ENCODE results near the gene SPI1.
A peak's percentile ranks its signal among the peaks of the same experiment; 100 is the strongest.

Gene SPI1

DNA sequence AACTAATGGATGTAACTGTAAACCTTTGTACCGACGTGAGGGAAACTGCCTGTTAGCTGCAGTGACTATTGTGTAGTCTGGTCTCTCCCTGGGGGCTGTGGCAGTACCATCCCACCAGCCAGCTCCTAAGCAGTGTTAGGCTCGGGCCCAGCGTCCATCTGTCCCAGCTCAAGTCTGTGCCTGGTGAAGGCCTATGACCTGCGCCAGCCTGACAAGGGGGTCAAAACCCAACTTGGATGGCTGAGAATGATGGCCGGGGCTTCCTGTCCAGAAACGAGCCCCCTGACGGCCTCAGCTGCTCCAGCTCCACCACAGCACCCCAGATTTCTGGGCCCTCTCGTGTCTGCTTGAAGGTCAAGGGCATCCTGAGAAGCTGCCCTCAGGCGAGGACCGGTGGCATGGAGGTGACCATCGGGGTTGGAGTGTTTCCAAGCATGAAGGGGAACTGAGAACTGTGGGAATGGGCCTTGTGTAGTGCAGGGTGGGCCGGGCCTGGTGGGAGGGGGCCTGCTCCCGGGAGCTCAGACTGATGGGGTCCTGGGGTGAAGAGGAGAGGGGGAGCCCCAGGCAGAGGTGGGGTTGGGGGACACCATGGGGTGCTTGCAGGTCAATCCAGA, 14.3 kb upstream of the SPI1 start:
- TF ChIP-seq, protein P1, sequence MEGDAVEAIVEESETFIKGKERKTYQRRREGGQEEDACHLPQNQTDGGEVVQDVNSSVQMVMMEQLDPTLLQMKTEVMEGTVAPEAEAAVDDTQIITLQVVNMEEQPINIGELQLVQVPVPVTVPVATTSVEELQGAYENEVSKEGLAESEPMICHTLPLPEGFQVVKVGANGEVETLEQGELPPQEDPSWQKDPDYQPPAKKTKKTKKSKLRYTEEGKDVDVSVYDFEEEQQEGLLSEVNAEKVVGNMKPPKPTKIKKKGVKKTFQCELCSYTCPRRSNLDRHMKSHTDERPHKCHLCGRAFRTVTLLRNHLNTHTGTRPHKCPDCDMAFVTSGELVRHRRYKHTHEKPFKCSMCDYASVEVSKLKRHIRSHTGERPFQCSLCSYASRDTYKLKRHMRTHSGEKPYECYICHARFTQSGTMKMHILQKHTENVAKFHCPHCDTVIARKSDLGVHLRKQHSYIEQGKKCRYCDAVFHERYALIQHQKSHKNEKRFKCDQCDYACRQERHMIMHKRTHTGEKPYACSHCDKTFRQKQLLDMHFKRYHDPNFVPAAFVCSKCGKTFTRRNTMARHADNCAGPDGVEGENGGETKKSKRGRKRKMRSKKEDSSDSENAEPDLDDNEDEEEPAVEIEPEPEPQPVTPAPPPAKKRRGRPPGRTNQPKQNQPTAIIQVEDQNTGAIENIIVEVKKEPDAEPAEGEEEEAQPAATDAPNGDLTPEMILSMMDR (IDR thresholded peaks at IDR 0.05; ENCODE audit: extremely low read depth, insufficient read depth, missing control alignments): no peak
- in situ Hi-C loops (cut with MboI; ENCODE audit: low pct_unique_long_range_greater_than_20kb, low sequenced_read_pairs, unreplicated experiment): no loop called here
- peak; percentile 24 for DNase-seq (ENCODE audit: low spot score)

DNA sequence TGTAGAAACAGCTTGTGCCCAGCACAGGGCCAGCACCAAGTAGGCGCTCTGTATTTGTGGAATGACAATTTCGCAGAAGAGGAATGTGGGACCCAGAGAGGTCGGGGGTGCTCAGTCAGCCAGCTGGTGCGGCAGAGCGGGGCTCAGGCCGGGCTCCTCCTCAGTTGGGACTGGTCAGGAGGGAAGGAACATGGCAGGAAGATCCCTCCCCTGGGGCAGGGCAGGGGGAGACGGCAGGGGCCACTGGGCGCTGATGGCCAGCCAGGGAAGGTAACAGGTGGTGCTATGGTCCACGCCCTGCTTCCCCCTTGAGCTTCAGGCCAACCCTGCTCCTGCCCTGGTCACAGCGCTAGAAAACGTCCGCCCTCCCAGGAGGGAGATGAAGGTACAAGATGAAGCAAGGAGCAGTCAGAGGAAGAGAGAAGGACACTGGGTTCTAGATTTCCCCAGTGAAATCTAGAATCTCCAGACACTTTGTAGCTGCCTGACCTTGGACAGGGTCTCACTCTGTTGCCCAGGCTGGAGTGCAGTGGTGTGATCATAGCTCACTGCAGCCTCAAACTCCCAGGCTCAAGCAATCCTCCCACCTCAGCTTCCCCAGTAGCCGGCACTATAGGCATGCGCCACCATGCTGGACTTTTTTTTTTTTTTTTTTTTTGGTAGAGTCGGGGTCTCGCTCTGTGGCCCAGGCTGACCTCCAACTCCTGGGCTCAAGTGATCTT, 13.5 kb upstream of the SPI1 start:
- TF ChIP-seq, protein P1 (IDR thresholded peaks at IDR 0.05; ENCODE audit: extremely low read depth, insufficient read depth, missing control alignments): no peak
- DNase-seq (ENCODE audit: low spot score): no peak
- in situ Hi-C loops (cut with MboI; ENCODE audit: low pct_unique_long_range_greater_than_20kb, low sequenced_read_pairs, unreplicated experiment): no loop called here

DNA sequence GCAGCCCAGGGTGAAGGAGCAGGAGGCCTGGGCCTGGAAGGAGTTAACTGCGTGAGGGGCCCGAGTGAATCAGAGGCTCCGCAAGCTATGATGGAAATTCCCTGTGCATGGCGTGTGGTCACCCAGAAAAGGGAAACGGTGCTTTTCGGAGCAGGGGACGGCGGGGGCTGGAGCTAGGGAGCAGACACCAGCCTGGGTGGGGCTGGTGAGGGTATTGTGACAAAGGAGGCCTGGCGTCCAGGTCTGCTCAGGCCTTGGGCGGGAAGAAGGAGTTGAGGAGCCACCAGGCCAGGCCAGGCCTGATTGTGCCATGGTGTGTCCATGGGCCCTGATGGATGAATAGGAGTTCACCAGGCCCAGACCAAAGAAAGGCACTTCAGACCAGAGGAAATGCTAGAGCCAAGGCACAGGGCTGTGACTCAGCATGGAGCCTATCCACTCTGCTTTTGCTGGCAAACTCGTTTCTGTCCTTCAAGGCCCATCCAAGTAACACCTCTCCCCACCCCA, 12.8 kb upstream of the SPI1 start:
- DNase-seq (ENCODE audit: low spot score): no peak
- TF ChIP-seq, protein P1 (IDR thresholded peaks at IDR 0.05; ENCODE audit: extremely low read depth, insufficient read depth, missing control alignments): no peak
- in situ Hi-C loops (cut with MboI; ENCODE audit: low pct_unique_long_range_greater_than_20kb, low sequenced_read_pairs, unreplicated experiment): no loop called here

DNA sequence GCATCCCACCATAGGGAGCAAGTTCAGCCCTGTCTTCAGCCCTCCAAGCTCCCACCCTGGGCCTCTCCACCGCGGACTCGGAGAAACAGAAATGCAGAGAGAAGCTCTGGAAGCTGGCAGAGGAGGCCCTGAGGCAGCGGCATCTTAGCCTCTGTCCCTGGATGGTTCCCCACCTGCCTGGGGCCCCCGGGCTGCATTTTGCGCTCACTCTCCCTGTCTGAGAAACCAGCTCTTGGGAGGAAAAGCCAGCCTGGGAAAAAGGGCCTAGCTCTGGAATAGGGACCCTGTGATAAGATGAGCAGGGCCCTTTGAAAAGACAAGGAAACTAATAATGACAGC, 12.0 kb upstream of the SPI1 start:
- in situ Hi-C loops (cut with MboI; ENCODE audit: low pct_unique_long_range_greater_than_20kb, low sequenced_read_pairs, unreplicated experiment): no loop called here
- TF ChIP-seq, protein P1 (IDR thresholded peaks at IDR 0.05; ENCODE audit: extremely low read depth, insufficient read depth, missing control alignments): no peak
- no peak for DNase-seq (ENCODE audit: low spot score)

DNA sequence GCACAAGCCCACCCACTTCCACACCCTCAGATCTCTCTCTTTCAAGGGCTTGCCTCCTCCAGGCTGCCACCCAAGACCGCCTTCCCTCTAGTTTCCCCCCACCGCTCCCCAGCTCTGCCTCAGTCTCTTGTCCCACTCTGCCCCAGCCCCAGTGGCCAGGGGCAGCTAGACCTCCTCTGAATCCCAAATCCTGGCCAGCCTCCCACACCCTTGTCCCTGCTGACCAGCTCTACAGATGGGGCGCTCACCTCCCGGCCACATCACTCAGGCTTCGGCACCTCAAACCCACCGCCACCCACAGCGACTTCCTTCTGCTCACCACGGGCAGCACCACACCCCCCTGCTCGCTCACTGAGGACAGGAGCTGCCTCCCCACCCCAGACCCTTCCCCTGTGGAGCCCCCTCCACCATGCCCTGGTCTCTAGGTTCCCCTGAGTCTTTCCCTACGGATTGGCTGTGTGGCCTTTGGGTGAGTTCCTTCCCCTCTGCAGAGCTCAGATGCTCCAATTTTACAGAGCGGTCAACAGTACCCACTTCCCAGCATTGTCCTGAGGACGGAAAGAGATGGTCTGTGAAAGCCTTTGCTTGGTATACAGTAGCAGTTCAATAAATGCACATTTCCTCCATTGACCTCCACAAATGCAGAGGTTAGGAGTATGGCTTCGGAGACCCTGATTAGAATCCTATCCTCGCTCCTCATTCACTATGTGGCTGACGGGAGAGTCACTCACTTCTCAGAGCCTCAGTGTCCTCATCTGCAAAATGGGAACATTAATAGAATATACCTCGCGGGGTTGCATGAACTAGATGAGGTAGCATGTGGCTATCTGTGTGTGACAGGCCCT, 11.5 kb upstream of the SPI1 start:
- TF ChIP-seq, protein P1 (IDR thresholded peaks at IDR 0.05; ENCODE audit: extremely low read depth, insufficient read depth, missing control alignments): no peak
- DNase-seq (ENCODE audit: low spot score): no peak
- in situ Hi-C loops (cut with MboI; ENCODE audit: low pct_unique_long_range_greater_than_20kb, low sequenced_read_pairs, unreplicated experiment): no loop called here

DNA sequence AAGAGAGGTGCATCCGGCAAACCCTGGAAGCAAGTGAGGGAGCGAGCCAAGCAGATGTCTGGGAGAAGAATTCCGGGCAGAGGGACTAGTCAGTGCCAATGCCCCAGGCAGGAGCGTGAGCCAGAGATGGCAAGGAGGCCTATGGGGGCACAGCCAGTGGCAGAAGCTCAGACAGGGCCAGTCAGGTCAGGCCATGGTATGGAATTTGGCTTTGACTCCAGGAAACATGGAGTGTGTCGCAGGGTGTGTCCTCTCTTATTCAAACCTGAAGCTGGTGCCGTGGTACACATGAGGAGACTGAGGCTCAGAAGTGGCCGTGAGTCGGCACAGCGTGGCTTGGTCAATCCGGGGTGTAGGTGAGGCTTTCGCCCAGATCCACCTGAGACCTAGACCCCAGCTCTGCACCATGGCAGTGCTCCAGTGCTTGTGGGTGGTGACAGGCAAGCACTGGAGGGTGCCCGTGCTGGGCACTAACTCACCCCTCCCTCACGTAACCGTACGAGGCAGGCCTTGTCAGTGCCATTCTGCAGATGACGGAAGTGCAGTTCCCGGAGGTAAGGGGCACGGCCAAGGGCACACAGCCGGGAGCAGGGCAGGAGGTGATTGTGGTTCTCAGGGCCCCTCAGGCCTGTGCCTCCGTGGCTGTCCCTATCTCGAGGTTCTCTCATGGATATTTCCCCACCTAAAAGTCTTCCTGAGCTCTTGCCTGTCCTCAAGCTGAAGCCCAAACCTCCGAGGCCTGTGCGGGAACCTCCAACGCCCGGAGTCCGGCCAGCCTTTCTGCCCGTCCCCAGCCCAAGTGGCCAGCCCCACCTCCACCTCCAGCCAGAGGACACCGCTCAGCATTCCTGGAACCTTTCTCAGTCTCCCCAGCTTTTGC, 10.6 kb upstream of the SPI1 start:
- DNase-seq (ENCODE audit: low spot score): no peak
- TF ChIP-seq, protein P1 (IDR thresholded peaks at IDR 0.05; ENCODE audit: extremely low read depth, insufficient read depth, missing control alignments): no peak
- in situ Hi-C loops (cut with MboI; ENCODE audit: low pct_unique_long_range_greater_than_20kb, low sequenced_read_pairs, unreplicated experiment): no loop called here

Measured in GM13977 (cell line).